Tibial artery (tissue), 4 donors: ENCODE measurements around the gene FCN2.

Experiments
- DNase-seq, 2 donors: peaks; one replicate each; pipeline ENCODE4 v3.0.0-alpha.2; 2019
- H3K27ac ChIP-seq, 2 donors: fragments of 200-600 bp; sonication (generic) in 1 of 2; 1 replicate in 1 of 2; 2 replicates in 1 of 2; pipeline ENCODE4 v1.5.1; 2018 to 2019; ENCODE audit warnings: mild to moderate bottlenecking in 1 of 2
- H3K27me3 ChIP-seq, 2 donors: fragments of 200-600 bp; sonication (generic) in 1 of 2; one replicate each; pipeline versions ENCODE4 v1.5.1 to v1.6.0; 2016 to 2019
- H3K36me3 ChIP-seq, 3 donors: fragments of 200-600 bp; sonication (generic) in 2 of 3; one replicate each; pipeline ENCODE4 v1.5.1; 2016 to 2019; ENCODE audit warnings: mild to moderate bottlenecking in 2 of 3
- H3K4me1 ChIP-seq, 4 donors: fragments of 200-600 bp; sonication (generic) in 2 of 4; 1 replicate in 3 of 4; 2 replicates in 1 of 4; pipeline ENCODE4 v1.5.1; 2016 to 2019
- H3K4me3 ChIP-seq, 2 donors: fragments of 200-600 bp; sonication (generic) in 1 of 2; 1 replicate in 1 of 2; 2 replicates in 1 of 2; pipeline ENCODE4 v1.5.1; 2018 to 2019; ENCODE audit warnings: mild to moderate bottlenecking in 2 of 2
- H3K9me3 ChIP-seq, 3 donors: fragments of 200-600 bp; sonication (generic) in 1 of 3; one replicate each; pipeline ENCODE4 v1.5.1; 2016 to 2019
- CTCF ChIP-seq, 2 experiments: fragments of 200-600 bp in 1 of 2; fragments of 450-650 bp in 1 of 2; IDR thresholded peaks; one replicate each; pipeline ENCODE4 v1.5.1; 2017 to 2019; ENCODE audit warnings: antibody characterized with exemption in 2 of 2, mild to moderate bottlenecking in 1 of 2, moderate library complexity in 1 of 2
- intact Hi-C: fragments of 100-400 bp; cut with DNase I; formaldehyde crosslinking; loops from one replicate; pipeline ENCODE4 v1.15.0; 2023; ENCODE audit warnings: low total_unique reads

FCN2 gene

GRCh38 chr9:134923466-134923865, 42.9 kb downstream of the FCN2 start:
- Histone ChIP-seq H3K4me3 (no peak overlapping the region), H3K27ac (no peak overlapping the region), H3K4me1 (no peaks in the 10 kb centered on the region), H3K9me3 (peaks cover 0 to 21% (median 13%) of the 10 kb centered on the region in 3 donors), H3K36me3 (no peaks in the 10 kb centered on the region), H3K27me3 (peaks cover 0 to 6% of the 10 kb centered on the region in 2 donors)
- no peak for TF ChIP-seq CTCF (IDR thresholded peaks at IDR 0.05)
- DNase-seq, result peak in 1 of 2 donors; percentile 41
- intact Hi-C loops, result no loop called here

DNA sequence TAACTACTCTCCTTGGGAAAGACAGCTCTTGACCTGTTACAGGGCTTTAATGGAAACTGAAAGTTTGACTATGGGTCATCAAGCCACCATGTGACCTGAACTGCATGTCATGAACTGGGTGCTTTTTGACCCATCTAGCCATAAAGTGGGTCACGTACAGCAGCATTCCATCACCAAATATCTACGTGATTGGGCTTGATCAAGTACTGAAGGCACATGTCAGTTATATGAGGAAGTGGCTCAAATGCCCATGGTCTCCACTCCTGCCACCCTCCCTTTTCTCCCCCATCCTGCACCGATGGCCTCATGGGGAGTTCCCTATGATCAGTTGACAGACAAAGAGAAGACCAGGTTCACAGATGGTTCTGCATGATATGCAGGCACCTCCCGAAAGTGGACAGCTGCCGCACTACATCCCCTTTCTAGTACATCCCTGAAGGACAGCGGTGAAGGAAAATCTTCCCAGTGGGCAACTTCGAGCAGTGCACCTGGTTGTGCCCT, 44.5 kb downstream of the FCN2 start:
- no peaks in the 10 kb centered on the region for H3K4me1 ChIP-seq
- peak in 1 of 2 donors; percentile 59 for DNase-seq
- no peak overlapping the region for H3K27ac ChIP-seq

DNA sequence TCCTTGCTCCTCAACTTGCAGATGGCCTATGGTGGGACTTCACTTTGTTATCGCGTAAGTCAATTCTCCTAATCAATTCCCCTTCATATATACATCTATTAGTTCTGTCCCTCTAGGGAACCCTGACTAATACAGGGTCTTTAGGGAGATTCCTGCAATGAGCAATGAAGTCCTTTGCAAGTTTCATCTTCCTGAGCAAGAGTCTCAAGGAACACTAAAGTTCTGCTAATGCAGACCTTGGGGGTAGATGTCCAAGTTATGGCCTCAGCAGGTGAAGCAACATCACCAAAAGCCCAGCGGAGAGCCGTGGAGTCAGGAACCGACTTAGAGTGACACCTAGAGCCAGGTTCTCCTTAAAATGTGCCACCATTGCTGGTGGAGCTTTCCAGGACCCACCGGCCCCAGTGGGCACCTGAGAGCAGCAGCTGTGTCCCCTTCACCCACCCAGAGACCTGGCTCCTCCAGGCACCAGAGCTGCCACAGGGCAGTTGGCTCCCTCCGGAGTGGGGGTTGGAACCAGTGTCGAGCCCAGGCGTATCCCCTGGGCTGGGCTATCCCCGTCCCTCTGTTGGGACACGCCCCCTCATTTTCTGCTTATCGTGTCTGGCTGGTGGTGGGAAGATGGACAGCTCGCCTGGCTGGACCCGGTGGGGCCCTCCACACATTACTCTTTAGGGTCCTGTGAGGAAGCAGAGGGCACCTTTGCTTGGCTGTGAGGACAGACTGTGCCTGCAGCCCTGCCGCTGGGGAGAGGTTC, 48.0 kb downstream of the FCN2 start:
- peak in 1 of 2 donors; percentile 63 for DNase-seq
- Histone ChIP-seq H3K27ac (no peak overlapping the region), H3K36me3 (no peaks in the 10 kb centered on the region), H3K4me3 (no peak overlapping the region), H3K27me3 (peaks cover 0 to 38% of the 10 kb centered on the region in 2 donors), H3K4me1 (no peaks in the 10 kb centered on the region), H3K9me3 (no peaks in the 10 kb centered on the region)
- intact Hi-C loops, result no loop called here
- no peak for TF ChIP-seq CTCF (IDR thresholded peaks at IDR 0.05)

More for the DNA sequence above, 44.5 kb downstream of the FCN2 start:
- no peak for TF ChIP-seq CTCF (IDR thresholded peaks at IDR 0.05)
- H3K4me3 ChIP-seq, result no peak overlapping the region
- peaks cover 0 to 5% (median under 1%) of the 10 kb centered on the region in 3 donors for H3K9me3 ChIP-seq
- intact Hi-C loops, result no loop called here
- peaks cover 0 to 17% of the 10 kb centered on the region in 2 donors for H3K27me3 ChIP-seq
- no peaks in the 10 kb centered on the region for H3K36me3 ChIP-seq

DNA sequence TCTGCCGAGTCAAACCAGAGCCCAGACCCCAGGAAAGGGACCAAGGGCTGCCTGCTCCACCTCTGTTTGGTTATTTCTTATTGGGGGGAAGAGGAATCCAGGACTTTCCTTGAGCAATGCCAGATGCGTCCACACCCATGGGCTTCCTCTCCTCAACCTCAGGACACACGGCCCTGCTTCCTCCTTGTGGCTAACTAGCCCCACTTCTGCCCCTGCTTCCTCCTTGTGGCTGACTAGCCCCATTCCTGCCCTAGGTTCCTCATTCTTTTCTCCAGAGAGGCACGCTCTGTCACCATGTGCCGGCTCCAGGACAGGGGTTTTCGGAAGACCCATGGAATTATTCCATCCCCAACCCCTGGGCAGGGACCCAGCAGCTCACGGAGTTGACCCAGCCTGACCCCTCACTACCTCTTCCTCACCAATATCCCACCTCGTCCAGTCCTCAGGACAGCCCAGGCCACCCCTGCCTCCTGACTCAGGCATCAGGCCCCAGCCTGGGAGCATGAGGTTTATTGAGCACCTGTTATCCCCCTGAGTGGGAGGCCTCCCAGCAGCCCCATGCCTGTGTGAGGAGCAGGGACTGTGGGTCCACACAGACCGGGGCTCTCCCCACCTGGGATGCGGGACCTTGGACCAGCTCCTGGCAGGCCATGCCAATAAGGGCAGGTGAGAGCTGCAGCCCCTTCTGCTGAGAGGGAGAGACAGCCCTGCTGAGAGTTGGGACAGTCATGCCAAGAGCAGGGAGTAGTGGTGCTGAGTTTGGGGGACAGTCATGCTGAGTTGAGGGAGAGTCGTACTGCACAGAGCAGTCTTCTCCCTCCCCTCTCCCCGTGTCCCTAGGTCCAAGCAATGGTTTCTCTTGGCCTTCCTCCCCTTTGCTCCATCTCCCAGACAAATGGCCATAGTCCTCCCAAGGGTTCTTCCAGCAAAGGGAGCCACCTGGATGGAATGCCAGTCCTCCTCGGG, 48.9 kb downstream of the FCN2 start:
- peak; percentile 71 to 72 for DNase-seq
- H3K4me3 ChIP-seq, result no peak overlapping the region
- no peak overlapping the region for H3K27ac ChIP-seq
- H3K36me3 ChIP-seq, result no peaks in the 10 kb centered on the region
- H3K27me3 ChIP-seq, result peaks cover 0 to 45% of the 10 kb centered on the region in 2 donors
- H3K4me1 ChIP-seq, result no peaks in the 10 kb centered on the region
- no peak for TF ChIP-seq CTCF (IDR thresholded peaks at IDR 0.05)
- intact Hi-C loops, result no loop called here
- H3K9me3 ChIP-seq, result no peaks in the 10 kb centered on the region

GRCh38 chr9:134930398-134930797, 49.8 kb downstream of the FCN2 start:
- TF ChIP-seq CTCF (IDR thresholded peaks at IDR 0.05), result no peak
- peaks cover 0 to 52% of the 10 kb centered on the region in 2 donors for H3K27me3 ChIP-seq

More at GRCh38 chr9:134930398-134930797, 49.8 kb downstream of the FCN2 start:
- no peak for DNase-seq
- H3K4me1 ChIP-seq, result no peaks in the 10 kb centered on the region
- no peaks in the 10 kb centered on the region for H3K9me3 ChIP-seq
- H3K36me3 ChIP-seq, result no peaks in the 10 kb centered on the region
- no peak overlapping the region for H3K4me3 ChIP-seq
- intact Hi-C loops, result no loop called here
- no peak overlapping the region for H3K27ac ChIP-seq
